Measurements from ENCODE around the gene SNX11.

SNX11 gene

DNA sequence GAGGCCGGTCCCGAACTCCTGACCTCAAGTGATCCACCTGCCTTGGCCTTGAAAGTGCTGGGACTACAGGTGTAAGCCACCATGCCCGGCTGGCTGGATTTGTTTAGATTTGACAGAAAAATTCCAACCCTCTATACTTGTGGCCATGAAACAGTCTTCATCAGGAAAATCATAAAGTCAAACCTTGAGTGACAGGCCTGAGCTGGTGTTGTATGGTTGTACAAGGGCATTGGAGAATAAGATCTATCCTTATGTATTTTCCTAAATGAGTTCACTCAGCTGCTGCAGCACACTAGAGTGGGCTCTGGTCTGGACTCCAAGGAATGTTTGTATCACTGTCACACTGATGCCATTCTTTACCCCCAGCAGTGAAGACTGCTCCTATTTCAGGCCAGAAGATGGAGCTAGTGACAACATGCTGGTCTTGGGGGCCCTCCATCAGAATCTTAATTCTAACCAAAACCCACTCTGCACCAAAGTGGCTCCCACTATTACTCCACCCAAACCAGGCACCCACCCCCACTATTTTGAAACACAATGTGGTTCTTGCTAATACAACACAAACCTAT lies 27.4 kb downstream of the SNX11 start (continued):
- no peak for TF ChIP-seq MYNN (tag by site-specific recombination; IDR thresholded peaks at IDR 0.05; ENCODE audit: borderline replicate concordance)
- no peak for TF ChIP-seq ZNF133 (tag by site-specific recombination; IDR thresholded peaks at IDR 0.05)
- no peak for TF ChIP-seq ZNF174 (tag by site-specific recombination; IDR thresholded peaks at IDR 0.05)
- TF ChIP-seq ZNF521 (tag by site-specific recombination; IDR thresholded peaks at IDR 0.05), result no peak
- TF ChIP-seq ZNF654 (tag by site-specific recombination; IDR thresholded peaks at IDR 0.05; ENCODE audit: low read depth), result peak; percentile 52

DNA sequence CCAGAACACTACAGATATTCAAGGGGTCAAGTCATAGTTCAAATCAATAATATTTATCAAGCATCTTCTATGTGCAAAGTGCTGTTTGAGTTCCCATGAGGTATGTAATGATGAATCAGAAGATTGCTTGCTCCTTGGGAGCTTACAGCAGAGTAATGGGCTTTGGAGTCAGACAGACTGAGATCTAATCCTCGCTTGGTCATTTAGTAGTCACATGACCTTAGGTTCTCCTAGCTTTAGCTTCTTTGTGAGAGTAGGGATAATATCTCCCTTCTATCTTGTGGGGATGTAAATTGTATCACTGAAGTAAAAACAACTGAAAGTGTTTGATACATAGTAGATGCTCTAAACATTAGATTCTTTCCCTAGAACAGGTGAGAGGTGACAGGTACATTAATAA lies 30.1 kb downstream of the SNX11 start:
- TF ChIP-seq KLF8 (tag by site-specific recombination; IDR thresholded peaks at IDR 0.05) (no peak), HOXD13 (CRISPR knock-in tag; IDR thresholded peaks at IDR 0.05; ENCODE audit: borderline replicate concordance) (no peak), ZNF175 (tag by site-specific recombination; IDR thresholded peaks at IDR 0.05) (no peak), ZBTB10 (tag by site-specific recombination; IDR thresholded peaks at IDR 0.05) (no peak), ZNF292 (tag by site-specific recombination; IDR thresholded peaks at IDR 0.05; ENCODE audit: borderline replicate concordance, low read depth) (no peak), RBAK (tag by site-specific recombination; IDR thresholded peaks at IDR 0.05) (no peak), ZNF37A (tag by site-specific recombination; IDR thresholded peaks at IDR 0.05) (no peak), ZNF366 (tag by site-specific recombination; conservative IDR thresholded peaks at IDR 0.05) (no peak)
- TF ChIP-seq, protein P1, sequence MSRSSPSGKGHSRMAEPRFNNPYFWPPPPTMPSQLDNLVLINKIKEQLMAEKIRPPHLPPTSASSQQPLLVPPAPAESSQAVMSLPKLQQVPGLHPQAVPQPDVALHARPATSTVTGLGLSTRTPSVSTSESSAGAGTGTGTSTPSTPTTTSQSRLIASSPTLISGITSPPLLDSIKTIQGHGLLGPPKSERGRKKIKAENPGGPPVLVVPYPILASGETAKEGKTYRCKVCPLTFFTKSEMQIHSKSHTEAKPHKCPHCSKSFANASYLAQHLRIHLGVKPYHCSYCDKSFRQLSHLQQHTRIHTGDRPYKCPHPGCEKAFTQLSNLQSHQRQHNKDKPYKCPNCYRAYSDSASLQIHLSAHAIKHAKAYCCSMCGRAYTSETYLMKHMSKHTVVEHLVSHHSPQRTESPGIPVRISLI (tag by site-specific recombination; IDR thresholded peaks at IDR 0.05), result no peak
- TF ChIP-seq, protein P2, sequence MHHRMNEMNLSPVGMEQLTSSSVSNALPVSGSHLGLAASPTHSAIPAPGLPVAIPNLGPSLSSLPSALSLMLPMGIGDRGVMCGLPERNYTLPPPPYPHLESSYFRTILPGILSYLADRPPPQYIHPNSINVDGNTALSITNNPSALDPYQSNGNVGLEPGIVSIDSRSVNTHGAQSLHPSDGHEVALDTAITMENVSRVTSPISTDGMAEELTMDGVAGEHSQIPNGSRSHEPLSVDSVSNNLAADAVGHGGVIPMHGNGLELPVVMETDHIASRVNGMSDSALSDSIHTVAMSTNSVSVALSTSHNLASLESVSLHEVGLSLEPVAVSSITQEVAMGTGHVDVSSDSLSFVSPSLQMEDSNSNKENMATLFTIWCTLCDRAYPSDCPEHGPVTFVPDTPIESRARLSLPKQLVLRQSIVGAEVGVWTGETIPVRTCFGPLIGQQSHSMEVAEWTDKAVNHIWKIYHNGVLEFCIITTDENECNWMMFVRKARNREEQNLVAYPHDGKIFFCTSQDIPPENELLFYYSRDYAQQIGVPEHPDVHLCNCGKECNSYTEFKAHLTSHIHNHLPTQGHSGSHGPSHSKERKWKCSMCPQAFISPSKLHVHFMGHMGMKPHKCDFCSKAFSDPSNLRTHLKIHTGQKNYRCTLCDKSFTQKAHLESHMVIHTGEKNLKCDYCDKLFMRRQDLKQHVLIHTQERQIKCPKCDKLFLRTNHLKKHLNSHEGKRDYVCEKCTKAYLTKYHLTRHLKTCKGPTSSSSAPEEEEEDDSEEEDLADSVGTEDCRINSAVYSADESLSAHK (tag by site-specific recombination; IDR thresholded peaks at IDR 0.05), result no peak
- Histone ChIP-seq H3K9me3 (ENCODE audit: control insufficient read depth, insufficient read depth, low read depth, low read length) (no peaks in the 10 kb centered on the region), H3K4me1 (ENCODE audit: control insufficient read depth, insufficient read depth, low read length) (no peaks in the 10 kb centered on the region), H3K27ac (ENCODE audit: extremely low read depth, low read depth, low read length) (no peak overlapping the region), H3K36me3 (ENCODE audit: control insufficient read depth in 2 of 2, insufficient read depth in 1 of 2, low read length in 2 of 2) (no peaks in the 10 kb centered on the region), H3K4me3 (ENCODE audit: low read depth, low read length) (no peak overlapping the region)
- ChIA-PET POLR2A (interaction anchor here (0.6 to 0.7 kb wide), 3 partner anchors 14 to 727 kb away, joined by 3 read pairs; no protein-coding TSS in a partner anchor), CTCF (interaction anchor here (0.8 to 2.3 kb wide), 6 partner anchors 43 to 112 kb away, joined by 3 to 8 read pairs (median 4); no protein-coding TSS in a partner anchor)

GRCh38 chr17:48139944-48140343 lies 32.4 kb downstream of the SNX11 start:
- ChIA-PET CTCF (interaction anchor here (0.6 to 2.3 kb wide), 9 partner anchors 8 to 259 kb away, joined by 3 to 8 read pairs (median 4); no protein-coding TSS in a partner anchor), POLR2A (interaction anchor here (1.1 kb wide), 1 partner anchor 32 kb away, joined by 3 read pairs; the partner anchor contains the start of gene SNX11)
- Histone ChIP-seq H3K27ac (ENCODE audit: extremely low read depth, low read depth, low read length) (no peak overlapping the region), H3K36me3 (ENCODE audit: control insufficient read depth in 2 of 2, insufficient read depth in 1 of 2, low read length in 2 of 2) (no peaks in the 10 kb centered on the region), H3K4me1 (ENCODE audit: control insufficient read depth, insufficient read depth, low read length) (peaks cover 9% of the 10 kb centered on the region), H3K4me3 (ENCODE audit: low read depth, low read length) (no peak overlapping the region), H3K9me3 (ENCODE audit: control insufficient read depth, insufficient read depth, low read depth, low read length) (no peaks in the 10 kb centered on the region)
- TF ChIP-seq TCF7L2 (IDR thresholded peaks at IDR 0.05; ENCODE audit: borderline replicate concordance, low read depth, low read length), result no peak
- no peak for TF ChIP-seq GLIS2 (tag by site-specific recombination; IDR thresholded peaks at IDR 0.05)
- TF ChIP-seq ZFP41 (tag by site-specific recombination; IDR thresholded peaks at IDR 0.05; ENCODE audit: borderline replicate concordance), result no peak
- no peak for TF ChIP-seq ZNF18 (tag by site-specific recombination; IDR thresholded peaks at IDR 0.05)
- TF ChIP-seq ZNF112 (tag by site-specific recombination; IDR thresholded peaks at IDR 0.05), result no peak
- TF ChIP-seq, protein P3, sequence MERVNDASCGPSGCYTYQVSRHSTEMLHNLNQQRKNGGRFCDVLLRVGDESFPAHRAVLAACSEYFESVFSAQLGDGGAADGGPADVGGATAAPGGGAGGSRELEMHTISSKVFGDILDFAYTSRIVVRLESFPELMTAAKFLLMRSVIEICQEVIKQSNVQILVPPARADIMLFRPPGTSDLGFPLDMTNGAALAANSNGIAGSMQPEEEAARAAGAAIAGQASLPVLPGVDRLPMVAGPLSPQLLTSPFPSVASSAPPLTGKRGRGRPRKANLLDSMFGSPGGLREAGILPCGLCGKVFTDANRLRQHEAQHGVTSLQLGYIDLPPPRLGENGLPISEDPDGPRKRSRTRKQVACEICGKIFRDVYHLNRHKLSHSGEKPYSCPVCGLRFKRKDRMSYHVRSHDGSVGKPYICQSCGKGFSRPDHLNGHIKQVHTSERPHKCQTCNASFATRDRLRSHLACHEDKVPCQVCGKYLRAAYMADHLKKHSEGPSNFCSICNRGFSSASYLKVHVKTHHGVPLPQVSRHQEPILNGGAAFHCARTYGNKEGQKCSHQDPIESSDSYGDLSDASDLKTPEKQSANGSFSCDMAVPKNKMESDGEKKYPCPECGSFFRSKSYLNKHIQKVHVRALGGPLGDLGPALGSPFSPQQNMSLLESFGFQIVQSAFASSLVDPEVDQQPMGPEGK (tag by site-specific recombination; IDR thresholded peaks at IDR 0.05), result no peak
- TF ChIP-seq ZNF248 (tag by site-specific recombination; IDR thresholded peaks at IDR 0.05), result no peak
- no peak for TF ChIP-seq ZBTB17 (tag by site-specific recombination; IDR thresholded peaks at IDR 0.05)
